Measurements from ENCODE around the gene ARL9.

ARL9 gene

DNA sequence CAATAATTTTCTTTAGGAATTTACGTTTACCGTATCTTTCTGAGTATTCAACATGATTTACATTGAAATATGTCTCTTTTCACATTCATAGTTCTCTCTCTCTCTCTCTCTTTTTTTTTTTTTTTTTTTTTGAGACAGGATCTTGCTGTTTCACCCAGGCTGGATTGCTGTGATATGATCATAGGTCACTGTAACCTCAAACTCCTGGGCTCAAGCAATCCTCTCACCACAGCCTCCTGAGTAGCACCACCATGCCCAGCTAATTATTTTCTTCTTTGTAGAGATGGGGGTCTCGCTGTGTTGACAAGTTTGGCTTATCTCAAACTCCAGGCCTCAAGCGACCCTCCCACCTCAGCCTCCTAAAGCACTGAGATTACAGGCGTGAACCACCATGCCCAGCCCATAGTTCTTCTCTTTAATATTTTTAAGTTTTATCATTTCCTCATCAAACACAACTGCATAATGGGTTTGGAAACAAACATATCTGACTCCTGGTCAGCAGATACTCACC, 28.3 kb upstream of the ARL9 start:
- no peak for TF ChIP-seq CTCF (conservative IDR thresholded peaks at IDR 0.05; ENCODE audit: low read depth, low read length)
- H3K9ac ChIP-seq, result no peak overlapping the region

GRCh38 chr4:56480691-56481090, 24.9 kb upstream of the ARL9 start:
- peaks cover 35% of the 10 kb centered on the region for H3K36me3 ChIP-seq (ENCODE audit: insufficient read depth)
- peaks cover 4% of the 10 kb centered on the region for H3K4me1 ChIP-seq (ENCODE audit: low read depth, poor library complexity, severe bottlenecking)
- no peak overlapping the region for H3K4me3 ChIP-seq (IDR thresholded peaks at IDR 0.05; ENCODE audit: insufficient read depth, low read depth, low read length)
- H3K9ac ChIP-seq, result no peak overlapping the region
- H2AFZ ChIP-seq (ENCODE audit: low read depth), result no peak overlapping the region
- H3K79me2 ChIP-seq (ENCODE audit: insufficient read depth, low read depth), result no peaks in the 10 kb centered on the region
- no peak for TF ChIP-seq CTCF (conservative IDR thresholded peaks at IDR 0.05; ENCODE audit: low read depth, low read length)
- H3K27ac ChIP-seq, result no peak overlapping the region
- H3K27me3 ChIP-seq (ENCODE audit: insufficient read depth, low read depth), result no peaks in the 10 kb centered on the region
- H3K4me2 ChIP-seq, result no peak overlapping the region
- no peaks in the 10 kb centered on the region for H4K20me1 ChIP-seq (ENCODE audit: insufficient read depth)

More for the DNA sequence above, 28.3 kb upstream of the ARL9 start:
- peaks cover 38% of the 10 kb centered on the region; the same call in 1 of the 2 replicates for H3K36me3 ChIP-seq (ENCODE audit: insufficient read depth)
- H3K27ac ChIP-seq, result no peak overlapping the region
- no peak overlapping the region for H3K4me3 ChIP-seq (IDR thresholded peaks at IDR 0.05; ENCODE audit: insufficient read depth, low read depth, low read length)
- H3K4me1 ChIP-seq (ENCODE audit: low read depth, poor library complexity, severe bottlenecking), result peaks cover 16% of the 10 kb centered on the region
- no peaks in the 10 kb centered on the region for H3K27me3 ChIP-seq (ENCODE audit: insufficient read depth, low read depth)
- H3K79me2 ChIP-seq (ENCODE audit: insufficient read depth, low read depth), result no peaks in the 10 kb centered on the region
- no peak overlapping the region for H2AFZ ChIP-seq (ENCODE audit: low read depth)
- H4K20me1 ChIP-seq (ENCODE audit: insufficient read depth), result no peaks in the 10 kb centered on the region
- H3K4me2 ChIP-seq, result no peak overlapping the region

GRCh38 chr4:56496241-56496640, 9.3 kb upstream of the ARL9 start:
- Histone ChIP-seq H3K79me2 (ENCODE audit: insufficient read depth, low read depth) (0 out of 2 replicates have a peak, but pooled peaks cover 5% of the 10 kb centered on the region), H3K36me3 (ENCODE audit: insufficient read depth) (peaks cover 11% of the 10 kb centered on the region; the same call in 1 of the 2 replicates), H3K4me2 (no peak overlapping the region), H3K9ac (no peak overlapping the region), H3K27ac (no peak overlapping the region), H3K27me3 (ENCODE audit: insufficient read depth, low read depth) (no peaks in the 10 kb centered on the region), H3K4me1 (ENCODE audit: low read depth, poor library complexity, severe bottlenecking) (no peaks in the 10 kb centered on the region), H4K20me1 (ENCODE audit: insufficient read depth) (no peaks in the 10 kb centered on the region), H2AFZ (ENCODE audit: low read depth) (no peak overlapping the region), H3K4me3 (IDR thresholded peaks at IDR 0.05; ENCODE audit: insufficient read depth, low read depth, low read length) (no peak overlapping the region)
- TF ChIP-seq CTCF (conservative IDR thresholded peaks at IDR 0.05; ENCODE audit: low read depth, low read length), result no peak

DNA sequence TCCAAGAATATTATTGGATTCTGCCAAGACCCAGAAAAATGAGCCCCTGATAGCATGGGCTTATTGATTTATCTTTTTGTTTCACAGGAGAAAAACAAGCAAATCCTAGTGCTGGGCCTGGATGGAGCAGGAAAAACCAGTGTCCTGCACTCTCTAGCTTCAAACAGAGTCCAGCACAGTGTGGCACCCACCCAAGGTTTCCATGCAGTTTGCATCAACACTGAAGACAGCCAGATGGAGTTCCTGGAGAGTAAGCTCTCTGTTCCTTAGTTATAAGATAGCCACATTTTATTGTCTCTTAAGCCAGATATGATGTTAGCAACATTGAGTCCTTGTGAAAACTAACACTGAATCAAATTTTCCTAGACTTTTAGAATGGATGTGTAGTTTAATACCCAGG, 5.5 kb downstream of the ARL9 start:
- TF ChIP-seq CTCF (conservative IDR thresholded peaks at IDR 0.05; ENCODE audit: low read depth, low read length), result no peak
- no peaks in the 10 kb centered on the region for H4K20me1 ChIP-seq (ENCODE audit: insufficient read depth)

More for the DNA sequence above, 5.5 kb downstream of the ARL9 start:
- Histone ChIP-seq H3K9ac (no peak overlapping the region), H3K79me2 (ENCODE audit: insufficient read depth, low read depth) (no peaks in the 10 kb centered on the region), H3K4me2 (no peak overlapping the region), H3K36me3 (ENCODE audit: insufficient read depth) (no peaks in the 10 kb centered on the region), H3K4me3 (IDR thresholded peaks at IDR 0.05; ENCODE audit: insufficient read depth, low read depth, low read length) (no peak overlapping the region), H3K27me3 (ENCODE audit: insufficient read depth, low read depth) (no peaks in the 10 kb centered on the region), H2AFZ (ENCODE audit: low read depth) (no peak overlapping the region), H3K27ac (no peak overlapping the region), H3K4me1 (ENCODE audit: low read depth, poor library complexity, severe bottlenecking) (no peaks in the 10 kb centered on the region)

All from KMS-11 (cell line).